OCI-LY1 (cell line): ENCODE measurements around the gene RGS17.

ENCODE experiments used
- EZH2 ChIP-seq: fragments of 200-600 bp; sonication (generic), shearing (Covaris generic); IDR thresholded peaks from 2 replicates; pipeline ENCODE4 v1.8.0; 2017; ENCODE audit warnings: borderline replicate concordance, mixed run types, mild to moderate bottlenecking, antibody characterized with exemption, low read length, moderate library complexity, mixed read lengths
- TF ChIP-seq, protein P1 (sequence below): fragments of 200-600 bp; sonication (generic), shearing (Covaris generic); IDR thresholded peaks from 2 replicates; pipeline ENCODE4 v1.5.1; 2017; ENCODE audit warnings: mild to moderate bottlenecking, antibody characterized with exemption, low read length, moderate library complexity, mixed read lengths

DNA sequence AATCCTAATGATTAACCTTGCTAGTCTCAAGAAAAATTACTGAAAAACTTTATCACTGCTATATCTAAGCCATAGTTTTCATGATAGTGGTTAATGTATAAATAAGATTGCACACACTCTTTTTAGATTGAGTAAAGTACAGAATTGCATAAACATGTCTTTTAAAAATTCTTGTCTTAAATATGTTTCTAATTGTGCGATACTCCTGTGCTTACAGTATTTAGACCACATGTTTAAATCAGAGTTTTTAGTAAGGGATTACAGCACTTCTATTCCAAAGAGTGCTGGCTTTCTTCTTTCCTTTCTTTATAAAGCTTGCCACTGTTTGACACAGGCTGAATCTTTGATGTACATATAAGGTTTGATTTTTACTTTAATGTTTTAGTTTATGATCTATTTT is 36.8 kb upstream of the RGS17 start:
- TF ChIP-seq, protein P1, sequence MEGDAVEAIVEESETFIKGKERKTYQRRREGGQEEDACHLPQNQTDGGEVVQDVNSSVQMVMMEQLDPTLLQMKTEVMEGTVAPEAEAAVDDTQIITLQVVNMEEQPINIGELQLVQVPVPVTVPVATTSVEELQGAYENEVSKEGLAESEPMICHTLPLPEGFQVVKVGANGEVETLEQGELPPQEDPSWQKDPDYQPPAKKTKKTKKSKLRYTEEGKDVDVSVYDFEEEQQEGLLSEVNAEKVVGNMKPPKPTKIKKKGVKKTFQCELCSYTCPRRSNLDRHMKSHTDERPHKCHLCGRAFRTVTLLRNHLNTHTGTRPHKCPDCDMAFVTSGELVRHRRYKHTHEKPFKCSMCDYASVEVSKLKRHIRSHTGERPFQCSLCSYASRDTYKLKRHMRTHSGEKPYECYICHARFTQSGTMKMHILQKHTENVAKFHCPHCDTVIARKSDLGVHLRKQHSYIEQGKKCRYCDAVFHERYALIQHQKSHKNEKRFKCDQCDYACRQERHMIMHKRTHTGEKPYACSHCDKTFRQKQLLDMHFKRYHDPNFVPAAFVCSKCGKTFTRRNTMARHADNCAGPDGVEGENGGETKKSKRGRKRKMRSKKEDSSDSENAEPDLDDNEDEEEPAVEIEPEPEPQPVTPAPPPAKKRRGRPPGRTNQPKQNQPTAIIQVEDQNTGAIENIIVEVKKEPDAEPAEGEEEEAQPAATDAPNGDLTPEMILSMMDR = no peak
- TF ChIP-seq EZH2 = no peak
